ENCODE measurements around the gene FGFR3. TPM values are rescaled to one million over a fixed set of nuclear protein-coding genes. Genes with fewer than 3 reads are reported as not detected.

The FGFR3 gene
- total and polyA plus RNA-seq, 8 donors: 1.2 to 530 (median 26.9) TPM

DNA sequence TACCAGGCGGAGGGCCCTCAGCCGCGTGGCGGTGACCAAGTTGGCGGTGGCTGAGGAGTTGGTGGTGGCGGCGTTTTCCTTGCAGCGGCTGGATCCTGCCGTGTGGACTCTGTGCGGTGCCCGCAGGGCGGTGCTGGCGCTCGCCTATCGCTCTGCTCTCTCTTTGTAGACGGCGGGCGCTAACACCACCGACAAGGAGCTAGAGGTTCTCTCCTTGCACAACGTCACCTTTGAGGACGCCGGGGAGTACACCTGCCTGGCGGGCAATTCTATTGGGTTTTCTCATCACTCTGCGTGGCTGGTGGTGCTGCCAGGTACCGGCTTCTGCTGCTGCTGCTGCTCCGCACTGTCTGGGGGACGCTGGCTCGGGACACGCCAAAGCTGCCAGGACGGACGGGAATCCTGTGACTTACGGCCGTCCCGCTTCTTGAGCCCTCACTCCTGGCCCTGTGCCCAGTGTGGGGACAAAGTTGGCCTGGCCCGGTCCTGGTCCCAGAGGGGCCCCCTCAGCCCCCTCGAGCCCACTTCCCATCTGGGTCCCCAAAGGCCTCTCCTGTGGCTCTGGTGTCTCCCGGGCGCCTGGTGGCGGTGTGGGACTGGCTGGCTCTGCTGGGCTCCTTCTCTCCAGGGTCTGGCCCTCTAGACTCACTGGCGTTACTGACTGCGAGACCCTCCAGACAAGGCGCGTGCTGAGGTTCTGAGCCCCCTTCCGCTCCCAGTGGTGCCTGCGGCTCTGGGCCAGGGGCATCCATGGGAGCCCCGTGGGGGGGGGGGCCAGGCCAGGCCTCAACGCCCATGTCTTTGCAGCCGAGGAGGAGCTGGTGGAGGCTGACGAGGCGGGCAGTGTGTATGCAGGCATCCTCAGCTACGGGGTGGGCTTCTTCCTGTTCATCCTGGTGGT, 10.7 kb downstream of the FGFR3 start:
- Histone ChIP-seq H3K27me3 (peaks cover 0 to 13% (median 0%) of the 10 kb centered on the region in 3 donors), H3K9me3 (no peaks in the 10 kb centered on the region), H3K36me3 (peaks cover 0 to 27% (median 11%) of the 10 kb centered on the region in 4 donors), H3K27ac (no peak overlapping the region), H3K4me3 (no peak overlapping the region), H3K4me1 (peaks cover 0 to 7% (median 0%) of the 10 kb centered on the region in 4 donors)
- no peak for DNase-seq
- TF ChIP-seq, protein P1, sequence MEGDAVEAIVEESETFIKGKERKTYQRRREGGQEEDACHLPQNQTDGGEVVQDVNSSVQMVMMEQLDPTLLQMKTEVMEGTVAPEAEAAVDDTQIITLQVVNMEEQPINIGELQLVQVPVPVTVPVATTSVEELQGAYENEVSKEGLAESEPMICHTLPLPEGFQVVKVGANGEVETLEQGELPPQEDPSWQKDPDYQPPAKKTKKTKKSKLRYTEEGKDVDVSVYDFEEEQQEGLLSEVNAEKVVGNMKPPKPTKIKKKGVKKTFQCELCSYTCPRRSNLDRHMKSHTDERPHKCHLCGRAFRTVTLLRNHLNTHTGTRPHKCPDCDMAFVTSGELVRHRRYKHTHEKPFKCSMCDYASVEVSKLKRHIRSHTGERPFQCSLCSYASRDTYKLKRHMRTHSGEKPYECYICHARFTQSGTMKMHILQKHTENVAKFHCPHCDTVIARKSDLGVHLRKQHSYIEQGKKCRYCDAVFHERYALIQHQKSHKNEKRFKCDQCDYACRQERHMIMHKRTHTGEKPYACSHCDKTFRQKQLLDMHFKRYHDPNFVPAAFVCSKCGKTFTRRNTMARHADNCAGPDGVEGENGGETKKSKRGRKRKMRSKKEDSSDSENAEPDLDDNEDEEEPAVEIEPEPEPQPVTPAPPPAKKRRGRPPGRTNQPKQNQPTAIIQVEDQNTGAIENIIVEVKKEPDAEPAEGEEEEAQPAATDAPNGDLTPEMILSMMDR (IDR thresholded peaks at IDR 0.05): no peak
- TF ChIP-seq EP300 (IDR thresholded peaks at IDR 0.05): no peak
- no peak for TF ChIP-seq POLR2AphosphoS5 (IDR thresholded peaks at IDR 0.05)
- WGBS, 5 donors: 87 to 91% (median 91%) methylated on average over 38 to 51 of the region's 51 CpGs
- intact Hi-C loops (cut with DNase I; ENCODE audit: low total_unique reads): no loop called here

- peaks cover 0 to 7% (median 0%) of the 10 kb centered on the region in 4 donors for H3K4me1 ChIP-seq
- H3K9me3 ChIP-seq: no peaks in the 10 kb centered on the region
- H3K36me3 ChIP-seq: peaks cover 0 to 27% (median 11%) of the 10 kb centered on the region in 4 donors
- intact Hi-C loops (cut with DNase I; ENCODE audit: low total_unique reads): no loop called here
- H3K27ac ChIP-seq: no peak overlapping the region
- TF ChIP-seq, protein P1 (IDR thresholded peaks at IDR 0.05): no peak
- TF ChIP-seq POLR2AphosphoS5 (IDR thresholded peaks at IDR 0.05) (no peak), POLR2A (IDR thresholded peaks at IDR 0.05) (no peak), EP300 (IDR thresholded peaks at IDR 0.05) (no peak)
- no peak for DNase-seq
- no peak overlapping the region for H3K4me3 ChIP-seq
- WGBS, 5 donors: 89 to 93% (median 92%) methylated on average over 27 to 37 of the region's 37 CpGs
- peaks cover 0 to 3% (median 0%) of the 10 kb centered on the region in 3 donors for H3K27me3 ChIP-seq
Observed at GRCh38 chr4:1804638-1805492, 11.8 kb downstream of the FGFR3 start.

GRCh38 chr4:1805493-1806222, 12.6 kb downstream of the FGFR3 start:
- H3K9me3 ChIP-seq: no peaks in the 10 kb centered on the region
- peaks cover 0 to 28% (median 12%) of the 10 kb centered on the region in 4 donors for H3K36me3 ChIP-seq
- intact Hi-C loops (cut with DNase I; ENCODE audit: low total_unique reads): no loop called here
- no peaks in the 10 kb centered on the region for H3K27me3 ChIP-seq
- H3K27ac ChIP-seq: no peak overlapping the region
- H3K4me3 ChIP-seq: no peak overlapping the region
- DNase-seq: no peak
- H3K4me1 ChIP-seq: peaks cover 0 to 7% (median 0%) of the 10 kb centered on the region in 4 donors
- TF ChIP-seq POLR2AphosphoS5 (IDR thresholded peaks at IDR 0.05) (no peak), EP300 (IDR thresholded peaks at IDR 0.05) (no peak)
- TF ChIP-seq, protein P1 (IDR thresholded peaks at IDR 0.05): no peak
- WGBS, 5 donors: 85 to 89% (median 88%) methylated on average over 20 to 47 of the region's 47 CpGs

DNA sequence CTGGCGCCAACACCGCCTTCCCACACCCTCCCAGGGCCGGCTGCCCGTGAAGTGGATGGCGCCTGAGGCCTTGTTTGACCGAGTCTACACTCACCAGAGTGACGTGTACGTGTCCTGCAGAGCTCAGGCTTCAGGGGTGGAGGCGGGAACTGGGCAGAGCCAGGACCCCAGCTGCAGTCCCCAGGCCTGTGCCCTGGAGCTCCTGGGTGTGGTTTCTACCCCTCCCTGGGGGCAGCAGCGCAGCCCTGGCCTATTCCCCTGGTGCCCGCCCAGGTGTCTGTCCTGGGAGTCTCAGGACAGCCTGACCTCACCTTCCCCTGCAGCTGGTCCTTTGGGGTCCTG, 13.1 kb downstream of the FGFR3 start:
- no peaks in the 10 kb centered on the region for H3K9me3 ChIP-seq
- H3K4me3 ChIP-seq: no peak overlapping the region
- no peak for DNase-seq
- intact Hi-C loops (cut with DNase I; ENCODE audit: low total_unique reads): no loop called here
- H3K36me3 ChIP-seq: peaks cover 0 to 34% (median 18%) of the 10 kb centered on the region in 4 donors
- no peaks in the 10 kb centered on the region for H3K27me3 ChIP-seq
- H3K4me1 ChIP-seq: peaks cover 0 to 7% (median 0%) of the 10 kb centered on the region in 4 donors
- WGBS, 5 donors: 77 to 100% (median 81%) methylated on average over 2 to 11 of the region's 11 CpGs
- TF ChIP-seq POLR2A (IDR thresholded peaks at IDR 0.05): no peak
- TF ChIP-seq, protein P1 (IDR thresholded peaks at IDR 0.05): no peak
- TF ChIP-seq POLR2AphosphoS5 (IDR thresholded peaks at IDR 0.05): no peak
- no peak for TF ChIP-seq EP300 (IDR thresholded peaks at IDR 0.05)
- H3K27ac ChIP-seq: no peak overlapping the region
